CD4-positive, alpha-beta memory T cell (primary cell): Measurements from ENCODE around the gene RAPGEF3. TPM values are rescaled to one million over a fixed set of nuclear protein-coding genes. Genes with fewer than 3 reads are reported as not detected.

Source experiments
- CTCF ChIA-PET: fragments of 350-600 bp; sonication (Branson Sonifier 250); formaldehyde crosslinking; loops from one replicate; lab custom pipeline; 2021; ENCODE audit warnings: inconsistent platforms; ENCODE audit not compliant: partially characterized antibody; lab: Charles Lee
- POLR2A ChIA-PET: fragments of 350-600 bp; sonication (Branson Sonifier 250); formaldehyde crosslinking; loops from one replicate; lab custom pipeline; 2021; ENCODE audit not compliant: partially characterized antibody; lab: Charles Lee
- DNase-seq, 5 donors: peaks; one replicate each; pipeline versions ENCODE4 v3.0.0 to v3.0.0-alpha.2; 2020 to 2022; ENCODE audit warnings: mixed read lengths in 1 of 5
- H3K27ac ChIP-seq: one replicate; pipeline ENCODE4 v1.7.0; 2013; ENCODE audit warnings: low read depth, low read length
- H3K27me3 ChIP-seq: 2 replicates; pipeline ENCODE4 v1.7.0; 2013; ENCODE audit warnings: mild to moderate bottlenecking, low read length, moderate library complexity; ENCODE audit not compliant: insufficient read depth
- H3K36me3 ChIP-seq: 2 replicates; pipeline ENCODE4 v1.7.0; 2013; ENCODE audit warnings: mild to moderate bottlenecking, low read length, moderate library complexity; ENCODE audit not compliant: insufficient read depth
- H3K4me1 ChIP-seq: 2 replicates; pipeline ENCODE4 v1.7.0; 2013; ENCODE audit warnings: mild to moderate bottlenecking, low read length, moderate library complexity; ENCODE audit not compliant: insufficient read depth
- H3K4me3 ChIP-seq, 2 donors: one replicate each; pipeline ENCODE4 v1.7.0; 2013; ENCODE audit warnings: low read length in 2 of 2, mild to moderate bottlenecking in 1 of 2
- H3K9me3 ChIP-seq, 2 donors: one replicate each; pipeline ENCODE4 v1.7.0; 2013; ENCODE audit warnings: low read length in 2 of 2, control low read depth in 1 of 2; ENCODE audit not compliant: control insufficient read depth in 1 of 2
- H3K27ac Mint-ChIP-seq, 7 donors: one replicate each; pipeline ENCODE4 v1.8.0; 2020 to 2021; ENCODE audit warnings: mixed read lengths in 7 of 7, mild to moderate bottlenecking in 6 of 7, inconsistent platforms in 3 of 7, moderate library complexity in 3 of 7
- H3K27me3 Mint-ChIP-seq, 2 donors: one replicate each; pipeline ENCODE4 v1.8.0; 2020 to 2021; ENCODE audit warnings: mixed read lengths in 2 of 2
- H3K36me3 Mint-ChIP-seq, 2 donors: one replicate each; pipeline ENCODE4 v1.8.0; 2020 to 2021; ENCODE audit warnings: mixed read lengths in 2 of 2, inconsistent platforms in 1 of 2, mild to moderate bottlenecking in 1 of 2
- H3K4me1 Mint-ChIP-seq, 4 donors: one replicate each; pipeline ENCODE4 v1.8.0; 2020 to 2021; ENCODE audit warnings: mixed read lengths in 4 of 4, mild to moderate bottlenecking in 1 of 4
- H3K4me3 Mint-ChIP-seq, 8 donors: one replicate each; pipeline ENCODE4 v1.8.0; 2020 to 2021; ENCODE audit warnings: mixed read lengths in 8 of 8, mild to moderate bottlenecking in 7 of 8, moderate library complexity in 6 of 8, inconsistent platforms in 3 of 8
- H3K9me3 Mint-ChIP-seq, 8 donors: one replicate each; pipeline ENCODE4 v1.8.0; 2020 to 2021; ENCODE audit warnings: mixed read lengths in 8 of 8, mild to moderate bottlenecking in 5 of 8, inconsistent platforms in 3 of 8, moderate library complexity in 1 of 8
- intact Hi-C: fragments of 100-400 bp; cut with micrococcal nuclease; formaldehyde crosslinking; loops from one replicate; pipeline ENCODE4 v1.15.1; 2023
- polyA plus RNA-seq, 2 donors: library from polyadenylated mRNA; unstranded; fragments of 300-500 nt; fragmentation: Illumina TruSeq; gene quantifications; one replicate each; pipeline ENCODE4 v1.2.3, GENCODE V29; 2021
- total RNA-seq, 2 experiments: library from RNA; stranded (reverse); gene quantifications; one replicate each; pipeline ENCODE4 v1.2.3, GENCODE V29; 2021

RAPGEF3 gene
- total and polyA plus RNA-seq, 4 experiments from 2014 or later, result 0.14 to 0.39 (median 0.15) TPM; not detected in 1

DNA sequence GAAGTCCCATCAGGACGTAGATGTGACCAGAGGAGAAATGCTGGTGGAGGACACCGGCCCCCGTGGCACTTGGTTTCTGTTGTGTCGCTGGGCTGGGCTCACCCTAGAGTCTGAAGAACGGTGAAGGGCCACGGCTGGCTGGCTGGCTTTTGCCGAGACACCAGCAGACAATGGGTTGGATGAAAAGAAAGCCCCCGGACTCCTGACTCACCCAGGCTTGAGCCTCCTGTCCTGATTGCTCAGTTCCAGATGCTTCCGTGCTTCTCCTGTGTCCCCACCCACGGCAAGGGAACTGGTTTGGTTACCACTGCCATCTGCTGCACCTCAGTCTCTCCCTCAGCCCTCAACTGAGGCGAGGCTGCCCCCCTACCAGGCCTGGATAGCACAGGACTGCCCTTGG is 23.0 kb downstream of the RAPGEF3 start:
- Histone ChIP-seq H3K27ac (no peak overlapping the region), H3K4me1 (peaks cover 8% of the 10 kb centered on the region), H3K27me3 (no peaks in the 10 kb centered on the region), H3K36me3 (no peaks in the 10 kb centered on the region), H3K4me3 (no peak overlapping the region), H3K9me3 (no peaks in the 10 kb centered on the region)
- H3K27me3 Mint-ChIP-seq, result no peaks in the 10 kb centered on the region
- POLR2A ChIA-PET, result interaction anchor here (1.2 kb wide), 1 partner anchor 12 kb away, joined by 3 read pairs; no protein-coding TSS in a partner anchor
- intact Hi-C loops, result no loop called here
- CTCF ChIA-PET, result interaction anchor here (1.5 to 13.8 kb wide), 6 partner anchors 18 to 100 kb away, joined by 3 to 671 read pairs (median 9); partner anchors contain the start of gene SLC48A1
- DNase-seq, result no peak
- peaks cover 0 to 22% (median 12%) of the 10 kb centered on the region in 4 donors for H3K4me1 Mint-ChIP-seq
- peak overlapping the region in 2 of 7 donors; percentile 36 to 68 for H3K27ac Mint-ChIP-seq
- no peaks in the 10 kb centered on the region for H3K36me3 Mint-ChIP-seq
- H3K9me3 Mint-ChIP-seq, result no peaks in the 10 kb centered on the region
- H3K4me3 Mint-ChIP-seq, result peak overlapping the region in 1 of 8 donors; percentile 45

DNA sequence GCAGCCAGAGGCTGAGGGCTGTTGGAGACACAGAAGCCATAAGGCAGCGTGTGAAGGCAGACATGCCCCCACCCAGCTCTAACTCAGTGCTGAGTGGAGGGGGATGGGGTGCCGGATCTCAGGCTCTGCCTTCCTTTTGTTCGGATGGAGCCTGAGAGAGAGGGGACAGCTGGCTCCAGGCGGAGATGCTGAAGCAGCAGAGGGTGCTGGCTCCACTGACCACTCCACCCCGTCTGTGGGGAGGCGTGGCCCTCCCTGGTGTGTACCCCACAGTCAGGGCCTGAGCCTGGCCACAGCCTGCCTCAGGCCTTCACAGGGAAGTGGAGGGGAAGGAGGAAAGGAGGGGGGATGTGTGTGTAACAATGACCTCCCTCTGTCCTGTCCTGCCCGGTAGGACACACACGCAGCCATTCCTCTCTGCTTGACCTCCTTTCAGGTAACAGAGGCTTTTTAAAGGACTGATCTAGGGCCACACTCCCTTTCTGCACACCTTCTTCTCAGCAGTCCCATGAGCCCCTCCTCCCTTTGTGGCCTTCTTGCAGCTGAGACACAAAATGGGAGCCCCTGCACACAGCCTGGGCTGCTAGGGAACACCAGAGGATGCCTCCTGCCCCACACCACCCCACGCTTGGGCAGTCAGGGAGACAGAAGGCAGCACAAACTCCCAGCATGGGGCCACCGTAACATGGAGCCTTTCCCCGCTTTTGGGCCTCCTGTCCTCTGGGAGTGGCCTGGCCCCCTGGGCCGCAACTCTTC is 23.8 kb downstream of the RAPGEF3 start:
- CTCF ChIA-PET, result interaction anchor here (1.1 to 6.8 kb wide), 3 partner anchors 8 to 104 kb away, joined by 4 to 96 read pairs (median 8); partner anchors contain the start of gene RAPGEF3
- intact Hi-C loops, result no loop called here
- Histone ChIP-seq H3K27me3 (no peaks in the 10 kb centered on the region), H3K27ac (no peak overlapping the region), H3K4me1 (peaks cover 4% of the 10 kb centered on the region), H3K9me3 (no peaks in the 10 kb centered on the region), H3K4me3 (no peak overlapping the region), H3K36me3 (no peaks in the 10 kb centered on the region)
- DNase-seq, result no peak
- no peaks in the 10 kb centered on the region for H3K36me3 Mint-ChIP-seq
- no peak overlapping the region for H3K27ac Mint-ChIP-seq
- POLR2A ChIA-PET, result no interaction called here
- peaks cover 0 to 14% (median 7%) of the 10 kb centered on the region in 4 donors for H3K4me1 Mint-ChIP-seq
- no peaks in the 10 kb centered on the region for H3K9me3 Mint-ChIP-seq
- H3K4me3 Mint-ChIP-seq, result no peak overlapping the region
- H3K27me3 Mint-ChIP-seq, result no peaks in the 10 kb centered on the region

DNA sequence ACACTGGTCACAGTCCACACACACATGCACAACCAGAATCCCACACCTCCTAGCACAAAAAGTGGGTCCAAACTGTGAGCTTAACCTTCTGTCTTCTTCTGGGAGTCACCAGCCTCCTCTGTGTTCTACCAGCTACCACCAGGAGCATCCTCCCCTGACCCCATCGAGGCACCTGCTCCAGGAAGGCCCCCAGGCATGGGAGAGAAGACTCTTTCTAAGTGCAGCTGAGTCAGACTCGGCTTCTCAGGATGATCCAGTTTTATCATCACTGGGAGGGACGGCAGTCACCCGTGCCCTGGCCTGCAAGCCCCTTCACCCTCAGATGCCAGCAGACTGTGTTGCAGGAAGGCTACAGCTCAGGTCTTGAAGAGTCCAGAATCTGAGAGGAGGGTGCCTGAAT is 25.5 kb downstream of the RAPGEF3 start:
- Histone ChIP-seq H3K9me3 (no peaks in the 10 kb centered on the region), H3K4me1 (no peaks in the 10 kb centered on the region), H3K36me3 (no peaks in the 10 kb centered on the region), H3K27me3 (no peaks in the 10 kb centered on the region), H3K4me3 (no peak overlapping the region), H3K27ac (no peak overlapping the region)
- ChIA-PET CTCF (interaction anchor here (1.1 to 6.8 kb wide), 8 partner anchors 10 to 104 kb away, joined by 3 to 96 read pairs (median 4); partner anchors contain the start of gene RAPGEF3), POLR2A (interaction anchor here (1.4 kb wide), 1 partner anchor 9 kb away, joined by 3 read pairs; no protein-coding TSS in a partner anchor)
- H3K4me1 Mint-ChIP-seq, result peaks cover 0 to 4% (median under 1%) of the 10 kb centered on the region in 4 donors
- no peak overlapping the region for H3K4me3 Mint-ChIP-seq
- H3K36me3 Mint-ChIP-seq, result no peaks in the 10 kb centered on the region
- peak overlapping the region in 1 of 7 donors; percentile 48 for H3K27ac Mint-ChIP-seq
- H3K9me3 Mint-ChIP-seq, result no peaks in the 10 kb centered on the region
- intact Hi-C loops, result no loop called here
- H3K27me3 Mint-ChIP-seq, result no peaks in the 10 kb centered on the region
- no peak for DNase-seq

DNA sequence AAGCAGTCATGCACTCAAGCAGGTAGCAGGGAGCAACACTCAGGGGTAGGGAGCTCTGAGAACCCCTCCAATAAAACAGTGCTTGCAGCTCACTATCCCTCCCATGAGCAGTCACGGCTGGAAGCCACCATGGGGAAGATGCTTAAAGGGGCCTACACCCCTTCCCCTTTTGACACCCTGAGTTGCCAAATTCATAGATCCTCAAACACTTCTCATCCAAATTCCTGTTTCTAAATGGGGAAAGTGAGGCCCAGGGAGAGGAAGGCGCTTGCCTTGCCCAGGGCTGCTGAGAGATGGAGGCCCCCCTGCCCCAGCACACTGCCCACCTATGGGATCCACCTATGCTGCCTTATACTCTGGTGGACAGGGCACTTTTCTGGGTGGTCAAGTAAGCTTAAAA is 26.2 kb downstream of the RAPGEF3 start:
- ChIA-PET CTCF (interaction anchor here (1.2 to 6.8 kb wide), 5 partner anchors 10 to 105 kb away, joined by 4 to 96 read pairs (median 6); partner anchors contain the start of gene RAPGEF3), POLR2A (interaction anchor here (0.6 kb wide), 1 partner anchor 14 kb away, joined by 3 read pairs; no protein-coding TSS in a partner anchor)
- Mint-ChIP-seq H3K27ac (no peak overlapping the region), H3K27me3 (no peaks in the 10 kb centered on the region), H3K36me3 (no peaks in the 10 kb centered on the region), H3K4me1 (peaks cover 0 to 4% (median under 1%) of the 10 kb centered on the region in 4 donors), H3K4me3 (no peak overlapping the region), H3K9me3 (no peaks in the 10 kb centered on the region)
- Histone ChIP-seq H3K36me3 (no peaks in the 10 kb centered on the region), H3K4me3 (no peak overlapping the region), H3K4me1 (no peaks in the 10 kb centered on the region), H3K9me3 (no peaks in the 10 kb centered on the region), H3K27ac (no peak overlapping the region), H3K27me3 (no peaks in the 10 kb centered on the region)
- intact Hi-C loops, result no loop called here
- DNase-seq, result no peak

DNA sequence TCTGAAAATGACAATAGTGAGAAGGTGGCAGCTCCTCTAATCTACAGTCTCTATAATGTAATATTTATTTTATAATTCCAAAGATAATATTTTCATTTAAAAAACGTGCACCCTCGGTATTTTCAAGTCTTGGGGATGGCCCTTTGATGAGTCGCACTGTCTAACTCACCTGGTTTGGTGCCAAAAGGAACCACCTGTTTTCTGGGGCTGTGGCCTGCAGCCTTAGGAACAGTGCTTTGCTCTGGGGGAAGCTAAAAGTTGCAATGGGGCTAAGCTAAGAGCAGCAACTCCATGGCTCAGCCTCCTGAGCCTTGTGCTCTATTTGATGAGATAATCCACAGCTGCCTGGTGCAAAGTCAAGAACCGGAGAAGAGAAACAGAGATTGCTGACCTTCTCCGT is 27.0 kb downstream of the RAPGEF3 start:
- POLR2A ChIA-PET, result no interaction called here
- intact Hi-C loops, result no loop called here
- CTCF ChIA-PET, result interaction anchor here (2.5 to 6.8 kb wide), 3 partner anchors 11 to 35 kb away, joined by 8 to 96 read pairs (median 8); partner anchors contain the start of gene RAPGEF3
- Histone ChIP-seq H3K27ac (no peak overlapping the region), H3K9me3 (no peaks in the 10 kb centered on the region), H3K36me3 (no peaks in the 10 kb centered on the region), H3K4me1 (no peaks in the 10 kb centered on the region), H3K27me3 (no peaks in the 10 kb centered on the region), H3K4me3 (no peak overlapping the region)
- Mint-ChIP-seq H3K4me1 (peaks cover 0 to 1% (median 0%) of the 10 kb centered on the region in 4 donors), H3K9me3 (no peaks in the 10 kb centered on the region), H3K27me3 (no peaks in the 10 kb centered on the region), H3K36me3 (no peaks in the 10 kb centered on the region), H3K4me3 (no peak overlapping the region), H3K27ac (no peak overlapping the region)
- no peak for DNase-seq

DNA sequence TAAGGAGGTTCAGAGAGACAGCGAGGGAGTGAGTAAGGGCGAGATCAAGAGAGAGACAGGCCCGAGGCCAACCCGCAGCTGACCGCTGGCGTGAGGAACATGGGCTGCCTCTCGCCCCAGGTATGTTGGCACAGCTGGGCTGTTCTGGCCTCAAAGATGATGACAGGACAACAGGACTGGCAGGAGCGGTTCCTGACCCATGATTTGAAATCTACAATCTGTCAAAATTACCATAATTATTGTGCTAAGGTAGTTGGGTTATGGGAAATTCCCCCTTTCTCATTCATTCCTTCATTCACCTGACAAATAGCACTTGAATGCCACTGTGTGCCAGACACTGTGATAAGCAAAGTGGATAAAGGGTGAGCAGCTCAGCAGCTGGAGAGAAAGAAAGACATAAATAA is 28.3 kb downstream of the RAPGEF3 start:
- Histone ChIP-seq H3K4me1 (no peaks in the 10 kb centered on the region), H3K4me3 (no peak overlapping the region), H3K27ac (no peak overlapping the region), H3K9me3 (no peaks in the 10 kb centered on the region), H3K36me3 (no peaks in the 10 kb centered on the region), H3K27me3 (no peaks in the 10 kb centered on the region)
- no peak for DNase-seq
- no peaks in the 10 kb centered on the region for H3K36me3 Mint-ChIP-seq
- no peak overlapping the region for H3K27ac Mint-ChIP-seq
- intact Hi-C loops, result no loop called here
- ChIA-PET POLR2A (no interaction called here), CTCF (interaction anchor here (2.5 to 6.8 kb wide), 2 partner anchors 13 to 37 kb away, joined by 8 to 96 read pairs; no protein-coding TSS in a partner anchor)
- H3K9me3 Mint-ChIP-seq, result no peaks in the 10 kb centered on the region
- no peak overlapping the region for H3K4me3 Mint-ChIP-seq
- no peaks in the 10 kb centered on the region for H3K27me3 Mint-ChIP-seq
- H3K4me1 Mint-ChIP-seq, result peaks cover 0 to 1% (median 0%) of the 10 kb centered on the region in 4 donors

DNA sequence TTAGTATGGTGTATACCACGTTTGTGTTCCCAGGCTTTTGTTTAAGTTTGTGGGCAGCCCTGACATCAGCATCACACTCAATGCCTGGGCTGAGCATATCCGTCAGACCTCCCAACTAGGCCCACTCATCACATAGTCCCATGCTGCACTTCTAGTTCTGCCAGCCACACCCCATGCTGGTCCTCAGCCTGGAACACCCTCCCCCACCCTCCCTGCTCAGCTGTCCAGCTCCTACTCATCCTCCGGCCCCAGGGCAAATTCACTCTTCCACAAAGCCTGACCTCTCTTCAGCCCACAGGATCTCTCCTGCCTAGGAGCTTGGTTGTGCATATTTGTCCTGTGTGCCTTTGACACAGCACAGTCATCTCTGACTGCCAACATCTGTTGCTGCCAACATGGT is 29.4 kb downstream of the RAPGEF3 start:
- no peak overlapping the region for H3K4me3 Mint-ChIP-seq
- intact Hi-C loops, result no loop called here
- no peak overlapping the region for H3K27ac Mint-ChIP-seq
- no peaks in the 10 kb centered on the region for H3K9me3 Mint-ChIP-seq
- ChIA-PET CTCF (interaction anchor here (2.5 to 6.8 kb wide), 2 partner anchors 14 to 38 kb away, joined by 8 to 96 read pairs; no protein-coding TSS in a partner anchor), POLR2A (no interaction called here)
- DNase-seq, result no peak
- Histone ChIP-seq H3K36me3 (no peaks in the 10 kb centered on the region), H3K4me1 (no peaks in the 10 kb centered on the region), H3K27ac (no peak overlapping the region), H3K27me3 (no peaks in the 10 kb centered on the region), H3K9me3 (no peaks in the 10 kb centered on the region), H3K4me3 (no peak overlapping the region)
- H3K36me3 Mint-ChIP-seq, result no peaks in the 10 kb centered on the region
- H3K27me3 Mint-ChIP-seq, result no peaks in the 10 kb centered on the region
- H3K4me1 Mint-ChIP-seq, result peaks cover 0 to 1% (median 0%) of the 10 kb centered on the region in 4 donors
